Neural cell (in vitro differentiated cells): ENCODE data around the gene NLRC5.

Source experiments
- EP300 ChIP-seq: fragments of 450-650 bp; conservative IDR thresholded peaks from 2 replicates; pipeline ENCODE4 v1.6.1; 2014; ENCODE audit warnings: antibody characterized with exemption, mild to moderate bottlenecking, moderate library complexity; ENCODE audit not compliant: poor library complexity, severe bottlenecking
- EZH2 ChIP-seq: fragments of 200-600, 300-800 bp; shearing (Covaris generic), sonication (generic); IDR thresholded peaks from 2 replicates; pipeline ENCODE4 v1.6.1; 2014; ENCODE audit warnings: antibody characterized with exemption, low read length, borderline replicate concordance, mild to moderate bottlenecking; ENCODE audit not compliant: insufficient read depth, poor library complexity, severe bottlenecking
- POLR2AphosphoS5 ChIP-seq: IDR thresholded peaks from 2 replicates; pipeline ENCODE4 v1.6.1; 2012
- TF ChIP-seq, protein P1 (sequence below): fragments of 450-650 bp; IDR thresholded peaks from 2 replicates; pipeline ENCODE4 v1.5.1; 2014; ENCODE audit warnings: antibody characterized with exemption, mild to moderate bottlenecking, moderate library complexity; ENCODE audit not compliant: poor library complexity, severe bottlenecking
- TF ChIP-seq, protein P2 (sequence below): IDR thresholded peaks from 2 replicates; pipeline ENCODE4 v1.6.1; 2012; ENCODE audit warnings: borderline replicate concordance

DNA sequence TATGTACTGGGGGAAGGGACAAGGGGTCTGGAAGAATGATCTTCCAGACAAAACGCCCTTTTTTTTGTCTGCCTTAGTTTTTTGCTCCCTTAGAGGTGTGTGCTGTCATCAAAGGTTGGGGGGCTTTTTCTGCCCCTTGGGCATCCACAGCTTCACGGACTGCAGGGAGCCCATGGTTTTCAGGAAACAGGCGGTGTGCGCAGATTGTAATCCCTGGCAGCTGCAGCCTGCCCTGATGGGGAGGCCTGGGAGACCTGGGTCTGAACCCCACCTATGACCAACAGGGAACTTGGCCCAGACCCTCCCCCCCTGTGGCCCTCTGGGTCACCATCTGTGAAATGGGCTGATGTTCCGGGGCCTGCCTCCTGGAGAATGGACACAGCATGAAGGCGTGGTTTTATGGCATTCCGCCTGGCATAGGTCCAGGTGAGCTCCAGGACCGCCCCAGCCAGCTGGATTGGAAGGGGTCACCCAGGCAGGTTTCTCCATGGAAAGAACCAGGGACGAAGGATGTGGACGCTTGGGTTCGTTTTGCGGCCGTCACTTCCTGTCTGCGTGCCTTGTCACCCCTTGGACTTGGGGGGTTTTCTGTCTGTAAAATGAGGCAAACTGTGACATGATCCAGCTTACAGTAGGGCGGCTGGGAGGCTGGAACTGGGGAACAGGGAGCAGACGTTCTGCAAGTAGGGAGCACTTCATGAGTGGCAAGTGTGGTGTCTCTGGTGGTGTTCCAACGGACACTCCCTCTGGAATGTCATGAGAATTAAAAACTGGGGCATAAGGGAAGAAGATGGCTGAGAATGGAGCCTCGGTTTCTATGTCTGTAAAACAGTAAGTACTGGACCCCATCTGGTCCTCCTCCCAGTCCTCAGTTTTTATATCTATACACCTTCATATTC, 104.6 kb downstream of the NLRC5 start:
- TF ChIP-seq, protein P1, sequence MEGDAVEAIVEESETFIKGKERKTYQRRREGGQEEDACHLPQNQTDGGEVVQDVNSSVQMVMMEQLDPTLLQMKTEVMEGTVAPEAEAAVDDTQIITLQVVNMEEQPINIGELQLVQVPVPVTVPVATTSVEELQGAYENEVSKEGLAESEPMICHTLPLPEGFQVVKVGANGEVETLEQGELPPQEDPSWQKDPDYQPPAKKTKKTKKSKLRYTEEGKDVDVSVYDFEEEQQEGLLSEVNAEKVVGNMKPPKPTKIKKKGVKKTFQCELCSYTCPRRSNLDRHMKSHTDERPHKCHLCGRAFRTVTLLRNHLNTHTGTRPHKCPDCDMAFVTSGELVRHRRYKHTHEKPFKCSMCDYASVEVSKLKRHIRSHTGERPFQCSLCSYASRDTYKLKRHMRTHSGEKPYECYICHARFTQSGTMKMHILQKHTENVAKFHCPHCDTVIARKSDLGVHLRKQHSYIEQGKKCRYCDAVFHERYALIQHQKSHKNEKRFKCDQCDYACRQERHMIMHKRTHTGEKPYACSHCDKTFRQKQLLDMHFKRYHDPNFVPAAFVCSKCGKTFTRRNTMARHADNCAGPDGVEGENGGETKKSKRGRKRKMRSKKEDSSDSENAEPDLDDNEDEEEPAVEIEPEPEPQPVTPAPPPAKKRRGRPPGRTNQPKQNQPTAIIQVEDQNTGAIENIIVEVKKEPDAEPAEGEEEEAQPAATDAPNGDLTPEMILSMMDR, result no peak
- TF ChIP-seq, protein P2, sequence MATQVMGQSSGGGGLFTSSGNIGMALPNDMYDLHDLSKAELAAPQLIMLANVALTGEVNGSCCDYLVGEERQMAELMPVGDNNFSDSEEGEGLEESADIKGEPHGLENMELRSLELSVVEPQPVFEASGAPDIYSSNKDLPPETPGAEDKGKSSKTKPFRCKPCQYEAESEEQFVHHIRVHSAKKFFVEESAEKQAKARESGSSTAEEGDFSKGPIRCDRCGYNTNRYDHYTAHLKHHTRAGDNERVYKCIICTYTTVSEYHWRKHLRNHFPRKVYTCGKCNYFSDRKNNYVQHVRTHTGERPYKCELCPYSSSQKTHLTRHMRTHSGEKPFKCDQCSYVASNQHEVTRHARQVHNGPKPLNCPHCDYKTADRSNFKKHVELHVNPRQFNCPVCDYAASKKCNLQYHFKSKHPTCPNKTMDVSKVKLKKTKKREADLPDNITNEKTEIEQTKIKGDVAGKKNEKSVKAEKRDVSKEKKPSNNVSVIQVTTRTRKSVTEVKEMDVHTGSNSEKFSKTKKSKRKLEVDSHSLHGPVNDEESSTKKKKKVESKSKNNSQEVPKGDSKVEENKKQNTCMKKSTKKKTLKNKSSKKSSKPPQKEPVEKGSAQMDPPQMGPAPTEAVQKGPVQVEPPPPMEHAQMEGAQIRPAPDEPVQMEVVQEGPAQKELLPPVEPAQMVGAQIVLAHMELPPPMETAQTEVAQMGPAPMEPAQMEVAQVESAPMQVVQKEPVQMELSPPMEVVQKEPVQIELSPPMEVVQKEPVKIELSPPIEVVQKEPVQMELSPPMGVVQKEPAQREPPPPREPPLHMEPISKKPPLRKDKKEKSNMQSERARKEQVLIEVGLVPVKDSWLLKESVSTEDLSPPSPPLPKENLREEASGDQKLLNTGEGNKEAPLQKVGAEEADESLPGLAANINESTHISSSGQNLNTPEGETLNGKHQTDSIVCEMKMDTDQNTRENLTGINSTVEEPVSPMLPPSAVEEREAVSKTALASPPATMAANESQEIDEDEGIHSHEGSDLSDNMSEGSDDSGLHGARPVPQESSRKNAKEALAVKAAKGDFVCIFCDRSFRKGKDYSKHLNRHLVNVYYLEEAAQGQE, result no peak
- TF ChIP-seq POLR2AphosphoS5, result no peak
- no peak for TF ChIP-seq EP300
- no peak for TF ChIP-seq EZH2
